ENCODE measurements around the gene FRMD3.

FRMD3 gene

GRCh38 chr9:83457005-83457404, 81.2 kb downstream of the FRMD3 start:
- no peak overlapping the region for H3K4me3 ChIP-seq (ENCODE audit: low read length)
- no peak for DNase-seq (ENCODE audit: low read depth)
- no peak for TF ChIP-seq CTCF (conservative IDR thresholded peaks at IDR 0.05; ENCODE audit: low read length)

- DNase-seq (ENCODE audit: low read depth), result no peak
- H3K4me3 ChIP-seq (ENCODE audit: low read length), result no peak overlapping the region
- no peak for TF ChIP-seq CTCF (conservative IDR thresholded peaks at IDR 0.05; ENCODE audit: low read length)
Observed at GRCh38 chr9:83456226-83456625, 82.0 kb downstream of the FRMD3 start.

GRCh38 chr9:83454076-83454475, 84.1 kb downstream of the FRMD3 start:
- DNase-seq (ENCODE audit: low read depth), result no peak
- no peak for TF ChIP-seq CTCF (conservative IDR thresholded peaks at IDR 0.05; ENCODE audit: low read length)
- no peak overlapping the region for H3K4me3 ChIP-seq (ENCODE audit: low read length)

GRCh38 chr9:83451308-83451707, 86.9 kb downstream of the FRMD3 start:
- DNase-seq (ENCODE audit: low read depth), result no peak
- no peak for TF ChIP-seq CTCF (conservative IDR thresholded peaks at IDR 0.05; ENCODE audit: low read length)
- H3K4me3 ChIP-seq (ENCODE audit: low read length), result no peak overlapping the region

GRCh38 chr9:83449983-83450382, 88.2 kb downstream of the FRMD3 start:
- no peak for DNase-seq (ENCODE audit: low read depth)
- H3K4me3 ChIP-seq (ENCODE audit: low read length), result no peak overlapping the region
- TF ChIP-seq CTCF (conservative IDR thresholded peaks at IDR 0.05; ENCODE audit: low read length), result no peak

GRCh38 chr9:83449166-83449565, 89.0 kb downstream of the FRMD3 start:
- DNase-seq (ENCODE audit: low read depth), result no peak
- no peak for TF ChIP-seq CTCF (conservative IDR thresholded peaks at IDR 0.05; ENCODE audit: low read length)

GRCh38 chr9:83448626-83449025, 89.6 kb downstream of the FRMD3 start:
- TF ChIP-seq CTCF (conservative IDR thresholded peaks at IDR 0.05; ENCODE audit: low read length), result no peak
- H3K4me3 ChIP-seq (ENCODE audit: low read length), result no peak overlapping the region
- DNase-seq (ENCODE audit: low read depth), result no peak

More at GRCh38 chr9:83449166-83449565, 89.0 kb downstream of the FRMD3 start:
- H3K4me3 ChIP-seq (ENCODE audit: low read length), result no peak overlapping the region
